GM21381 (cell line): ENCODE data around the gene HAL.

ENCODE experiments used
- ATAC-seq: cut with Tn5 transposase; IDR thresholded peaks from one replicate; pipeline ENCODE4 v1.9.1; 2021; ENCODE audit warnings: mild to moderate bottlenecking, moderate library complexity; ENCODE audit not compliant: unreplicated experiment

The HAL gene

GRCh38 chr12:96014943-96015599 lies 18.9 kb upstream of the HAL start:
- ATAC-seq: no peak

GRCh38 chr12:96007729-96008128 lies 11.6 kb upstream of the HAL start:
- ATAC-seq: no peak

- no peak for ATAC-seq
Observed at GRCh38 chr12:96006727-96007126, 10.6 kb upstream of the HAL start.

GRCh38 chr12:96000858-96001257 lies 4.7 kb upstream of the HAL start:
- no peak for ATAC-seq

GRCh38 chr12:95999484-95999883 lies 3.3 kb upstream of the HAL start:
- no peak for ATAC-seq

- ATAC-seq: peak; percentile 88
Observed at GRCh38 chr12:95998611-95999286, 2.6 kb upstream of the HAL start.

GRCh38 chr12:95997911-95998510 lies 1.9 kb upstream of the HAL start:
- no peak for ATAC-seq

GRCh38 chr12:95997276-95997675 lies 1.1 kb upstream of the HAL start:
- ATAC-seq: no peak

GRCh38 chr12:95995238-95996031 lies 709 bp downstream of the HAL start:
- ATAC-seq: no peak

GRCh38 chr12:95994476-95994875 lies 1.7 kb downstream of the HAL start:
- no peak for ATAC-seq

- ATAC-seq: no peak
Observed at GRCh38 chr12:95993907-95994306, 2.2 kb downstream of the HAL start.

- ATAC-seq: no peak
Observed at GRCh38 chr12:95990136-95990535, 6.0 kb downstream of the HAL start.

GRCh38 chr12:95989504-95990123 lies 6.5 kb downstream of the HAL start:
- no peak for ATAC-seq

- ATAC-seq: no peak
Observed at GRCh38 chr12:95988506-95989275, 7.5 kb downstream of the HAL start.

GRCh38 chr12:95986635-95987570 lies 9.2 kb downstream of the HAL start:
- no peak for ATAC-seq

- ATAC-seq: no peak
Observed at GRCh38 chr12:95984682-95985081, 11.5 kb downstream of the HAL start.

GRCh38 chr12:95982602-95983001 lies 13.5 kb downstream of the HAL start:
- ATAC-seq: no peak

GRCh38 chr12:95980437-95980836 lies 15.7 kb downstream of the HAL start:
- ATAC-seq: no peak

- ATAC-seq: no peak
Observed at GRCh38 chr12:95978774-95979173, 17.4 kb downstream of the HAL start.
